ENCODE data around the gene LIN37.

GRCh38 chr19:35729021-35729420 is 19.4 kb upstream of the LIN37 start:
- TF ChIP-seq, protein P1, sequence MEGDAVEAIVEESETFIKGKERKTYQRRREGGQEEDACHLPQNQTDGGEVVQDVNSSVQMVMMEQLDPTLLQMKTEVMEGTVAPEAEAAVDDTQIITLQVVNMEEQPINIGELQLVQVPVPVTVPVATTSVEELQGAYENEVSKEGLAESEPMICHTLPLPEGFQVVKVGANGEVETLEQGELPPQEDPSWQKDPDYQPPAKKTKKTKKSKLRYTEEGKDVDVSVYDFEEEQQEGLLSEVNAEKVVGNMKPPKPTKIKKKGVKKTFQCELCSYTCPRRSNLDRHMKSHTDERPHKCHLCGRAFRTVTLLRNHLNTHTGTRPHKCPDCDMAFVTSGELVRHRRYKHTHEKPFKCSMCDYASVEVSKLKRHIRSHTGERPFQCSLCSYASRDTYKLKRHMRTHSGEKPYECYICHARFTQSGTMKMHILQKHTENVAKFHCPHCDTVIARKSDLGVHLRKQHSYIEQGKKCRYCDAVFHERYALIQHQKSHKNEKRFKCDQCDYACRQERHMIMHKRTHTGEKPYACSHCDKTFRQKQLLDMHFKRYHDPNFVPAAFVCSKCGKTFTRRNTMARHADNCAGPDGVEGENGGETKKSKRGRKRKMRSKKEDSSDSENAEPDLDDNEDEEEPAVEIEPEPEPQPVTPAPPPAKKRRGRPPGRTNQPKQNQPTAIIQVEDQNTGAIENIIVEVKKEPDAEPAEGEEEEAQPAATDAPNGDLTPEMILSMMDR (IDR thresholded peaks at IDR 0.05), result no peak
- no peak for TF ChIP-seq POLR2A (IDR thresholded peaks at IDR 0.05)
